AG04450 (cell line): ENCODE results near the gene CPVL. TPM values are rescaled to one million over a fixed set of nuclear protein-coding genes. Genes with fewer than 3 reads are reported as not detected.

Source experiments
- CTCF ChIA-PET: fragments of 300-600, 350-600 bp; formaldehyde crosslinking; extraction: SDS; loops from one replicate; lab custom pipeline; 2022; ENCODE audit warnings: antibody characterized with exemption, inconsistent platforms; lab: Charles Lee
- POLR2A ChIA-PET: fragments of 350-600 bp; formaldehyde crosslinking; extraction: SDS; loops from one replicate; lab custom pipeline; 2021; ENCODE audit warnings: antibody characterized with exemption, inconsistent platforms; lab: Yijun Ruan, JAX
- DNase-seq: peaks from one replicate; pipeline ENCODE4 v3.0.0-alpha.2; 2011; ENCODE audit warnings: low read depth, low spot score
- H3K27ac ChIP-seq: one replicate; pipeline ENCODE4 v1.5.1; 2012; ENCODE audit warnings: low read depth, low read length, control low read depth
- H3K27me3 ChIP-seq: one replicate; pipeline ENCODE4 v1.6.0; 2012; ENCODE audit warnings: low read length; ENCODE audit not compliant: control insufficient read depth, insufficient read depth
- H3K4me3 ChIP-seq: 2 replicates; pipeline ENCODE4 v1.5.1; 2011; ENCODE audit warnings: mild to moderate bottlenecking, low read depth, low read length, control low read depth
- H3K9me3 ChIP-seq: 2 replicates; pipeline ENCODE4 v1.5.1; 2012; ENCODE audit warnings: low read length; ENCODE audit not compliant: control insufficient read depth, insufficient read depth
- CTCF ChIP-seq: IDR thresholded peaks from 2 replicates; pipeline ENCODE4 v1.5.1; 2011; ENCODE audit warnings: low read depth, low read length, control low read depth, inconsistent platforms
- polyA plus RNA-seq: library from polyadenylated mRNA; depleted of rRNA; stranded (reverse); fragments of >200 nt; gene quantifications from 2 replicates; pipeline ENCODE4 v1.2.3, GENCODE V29; 2011

The CPVL gene
- polyA plus RNA-seq, 1 experiment = not detected

GRCh38 chr7:28983396-28984190 lies 162.7 kb downstream of the CPVL start:
- POLR2A ChIA-PET = interaction anchor here (0.6 to 1.0 kb wide), 2 partner anchors 25 to 583 kb away, joined by 3 to 4 read pairs; partner anchors contain the start of gene TRIL
- H3K27me3 ChIP-seq = peaks cover 2% of the 10 kb centered on the region
- no peak for DNase-seq
- H3K4me3 ChIP-seq = no peak overlapping the region
- no peak for TF ChIP-seq CTCF
- H3K9me3 ChIP-seq = no peaks in the 10 kb centered on the region
- CTCF ChIA-PET = interaction anchor here (1.5 to 4.9 kb wide), 4 partner anchors 27 to 61 kb away, joined by 7 to 31 read pairs (median 8); no protein-coding TSS in a partner anchor
- H3K27ac ChIP-seq = no peak overlapping the region

GRCh38 chr7:28981161-28981465 lies 165.2 kb downstream of the CPVL start:
- no peak for TF ChIP-seq CTCF
- ChIA-PET POLR2A (no interaction called here), CTCF (interaction anchor here (0.5 to 4.9 kb wide), 5 partner anchors 25 to 125 kb away, joined by 3 to 31 read pairs (median 5); no protein-coding TSS in a partner anchor)
- H3K4me3 ChIP-seq = no peak overlapping the region
- H3K9me3 ChIP-seq = no peaks in the 10 kb centered on the region
- H3K27me3 ChIP-seq = peaks cover 6% of the 10 kb centered on the region
- H3K27ac ChIP-seq = no peak overlapping the region
- DNase-seq = no peak

GRCh38 chr7:28980451-28981160 lies 165.7 kb downstream of the CPVL start:
- ChIA-PET CTCF (interaction anchor here (0.5 to 4.9 kb wide), 5 partner anchors 24 to 125 kb away, joined by 3 to 31 read pairs (median 4); no protein-coding TSS in a partner anchor), POLR2A (no interaction called here)
- no peak overlapping the region for H3K4me3 ChIP-seq
- no peak overlapping the region for H3K27ac ChIP-seq
- no peaks in the 10 kb centered on the region for H3K9me3 ChIP-seq
- peaks cover 7% of the 10 kb centered on the region for H3K27me3 ChIP-seq
- no peak for DNase-seq
- no peak for TF ChIP-seq CTCF

GRCh38 chr7:28979776-28980175 lies 166.6 kb downstream of the CPVL start:
- peaks cover 8% of the 10 kb centered on the region for H3K27me3 ChIP-seq
- ChIA-PET POLR2A (no interaction called here), CTCF (interaction anchor here (0.6 to 4.9 kb wide), 4 partner anchors 8 to 57 kb away, joined by 3 to 31 read pairs (median 8); no protein-coding TSS in a partner anchor)

More at GRCh38 chr7:28979776-28980175, 166.6 kb downstream of the CPVL start:
- TF ChIP-seq CTCF = no peak
- no peak for DNase-seq
- H3K9me3 ChIP-seq = no peaks in the 10 kb centered on the region
- H3K27ac ChIP-seq = no peak overlapping the region
- H3K4me3 ChIP-seq = no peak overlapping the region
